ENCODE measurements around the gene LAMA3. TPM values are rescaled to one million over a fixed set of nuclear protein-coding genes. Genes with fewer than 3 reads are reported as not detected.

LAMA3 gene
- total and polyA plus RNA-seq, 10 donors, result 1.3 to 7.1 (median 3.0) TPM

DNA sequence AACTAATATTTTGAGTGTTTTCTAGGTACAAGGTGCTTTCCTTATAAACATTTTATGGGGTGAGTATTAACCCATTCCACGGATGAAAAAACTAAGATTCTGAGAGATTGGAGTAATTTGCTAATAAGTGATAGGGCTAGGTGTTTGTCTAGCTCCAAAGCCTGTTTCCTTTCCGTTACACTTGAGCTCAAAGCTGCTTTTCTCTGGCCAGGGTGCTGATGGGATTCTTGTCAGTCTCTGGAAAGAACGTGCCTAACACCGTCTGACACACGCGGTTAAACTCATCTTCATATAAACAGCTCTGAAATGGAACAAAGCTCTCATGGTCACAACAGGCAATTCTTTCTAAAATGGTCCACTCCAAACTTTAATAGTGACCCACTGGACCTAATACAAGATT lies 24.6 kb upstream of the LAMA3 start:
- no peak overlapping the region for H3K27ac ChIP-seq
- TF ChIP-seq POLR2A (IDR thresholded peaks at IDR 0.05), result no peak
- no peak for TF ChIP-seq CTCF (IDR thresholded peaks at IDR 0.05 in 8 of 11, conservative IDR thresholded peaks at IDR 0.05 in 3 of 11)
- TF ChIP-seq POLR2AphosphoS5 (IDR thresholded peaks at IDR 0.05), result no peak
- no peaks in the 10 kb centered on the region for H3K9me3 ChIP-seq
- no peaks in the 10 kb centered on the region for H3K36me3 ChIP-seq
- intact Hi-C loops (cut with DNase I; ENCODE audit: low total_unique reads), result no loop called here
- H3K4me1 ChIP-seq, result peaks cover 4 to 25% (median 20%) of the 10 kb centered on the region in 6 donors
- no peak for DNase-seq
- 65 to 81% (median 70%) methylated on average over 6 of the region's 6 CpGs for WGBS, 5 donors
- H3K27me3 ChIP-seq (replicated peaks in 1 of 7), result peaks cover 0 to 44% (median 20%) of the 10 kb centered on the region in 7 donors
- H3K4me3 ChIP-seq, result no peak overlapping the region

GRCh38 chr18:23667114-23667513 lies 22.1 kb upstream of the LAMA3 start:
- peaks cover 4 to 16% (median 13%) of the 10 kb centered on the region in 6 donors for H3K4me1 ChIP-seq
- no peaks in the 10 kb centered on the region for H3K36me3 ChIP-seq
- WGBS, 5 donors, result 87 to 100% (median 94%) methylated on average over 1 of the region's 1 CpG
- no peak overlapping the region for H3K27ac ChIP-seq
- H3K27me3 ChIP-seq (replicated peaks in 1 of 7), result peaks cover 0 to 22% (median 4%) of the 10 kb centered on the region in 7 donors
- DNase-seq, result no peak
- no peak overlapping the region for H3K4me3 ChIP-seq
- intact Hi-C loops (cut with DNase I; ENCODE audit: low total_unique reads), result no loop called here
- H3K9me3 ChIP-seq, result no peaks in the 10 kb centered on the region
- TF ChIP-seq POLR2A (IDR thresholded peaks at IDR 0.05) (no peak), CTCF (IDR thresholded peaks at IDR 0.05 in 8 of 11, conservative IDR thresholded peaks at IDR 0.05 in 3 of 11) (no peak), POLR2AphosphoS5 (IDR thresholded peaks at IDR 0.05) (no peak)

- Histone ChIP-seq H3K9me3 (no peaks in the 10 kb centered on the region), H3K27ac (no peak overlapping the region), H3K36me3 (no peaks in the 10 kb centered on the region), H3K4me1 (peaks cover 0 to 1% (median 0%) of the 10 kb centered on the region in 6 donors), H3K4me3 (no peak overlapping the region), H3K27me3 (replicated peaks in 1 of 7) (peaks cover 0 to 6% (median 0%) of the 10 kb centered on the region in 7 donors)
- 45 to 58% (median 50%) methylated on average over 4 of the region's 4 CpGs for WGBS, 5 donors
- TF ChIP-seq POLR2A (IDR thresholded peaks at IDR 0.05) (no peak), POLR2AphosphoS5 (IDR thresholded peaks at IDR 0.05) (peak in 1 of 3 donors; percentile 36), CTCF (IDR thresholded peaks at IDR 0.05 in 8 of 11, conservative IDR thresholded peaks at IDR 0.05 in 3 of 11) (no peak)
- DNase-seq, result no peak
- intact Hi-C loops (cut with DNase I; ENCODE audit: low total_unique reads), result no loop called here
These were observed 20.5 kb upstream of the LAMA3 start for GRCh38 chr18:23668731-23669130.

GRCh38 chr18:23669202-23669766 lies 20.0 kb upstream of the LAMA3 start:
- TF ChIP-seq POLR2A (IDR thresholded peaks at IDR 0.05) (no peak), POLR2AphosphoS5 (IDR thresholded peaks at IDR 0.05) (no peak), CTCF (IDR thresholded peaks at IDR 0.05 in 8 of 11, conservative IDR thresholded peaks at IDR 0.05 in 3 of 11) (no peak)

More at GRCh38 chr18:23669202-23669766, 20.0 kb upstream of the LAMA3 start:
- no peak for DNase-seq
- no peak overlapping the region for H3K4me3 ChIP-seq
- no peaks in the 10 kb centered on the region for H3K9me3 ChIP-seq
- no peaks in the 10 kb centered on the region for H3K4me1 ChIP-seq
- WGBS, 5 donors, result 68 to 87% (median 73%) methylated on average over 8 of the region's 8 CpGs
- H3K36me3 ChIP-seq, result no peaks in the 10 kb centered on the region
- H3K27me3 ChIP-seq (replicated peaks in 1 of 7), result peaks cover 0 to 6% (median 0%) of the 10 kb centered on the region in 7 donors
- H3K27ac ChIP-seq, result no peak overlapping the region
- intact Hi-C loops (cut with DNase I; ENCODE audit: low total_unique reads), result no loop called here

All from spleen (tissue), 11 donors.